ENCODE results near the gene OLFML2A. TPM values are rescaled to one million over a fixed set of nuclear protein-coding genes. Genes with fewer than 3 reads are reported as not detected.

The OLFML2A gene
- total RNA-seq, 6 donors from 2014 or later: 4.2 to 35.6 (median 12.2) TPM

DNA sequence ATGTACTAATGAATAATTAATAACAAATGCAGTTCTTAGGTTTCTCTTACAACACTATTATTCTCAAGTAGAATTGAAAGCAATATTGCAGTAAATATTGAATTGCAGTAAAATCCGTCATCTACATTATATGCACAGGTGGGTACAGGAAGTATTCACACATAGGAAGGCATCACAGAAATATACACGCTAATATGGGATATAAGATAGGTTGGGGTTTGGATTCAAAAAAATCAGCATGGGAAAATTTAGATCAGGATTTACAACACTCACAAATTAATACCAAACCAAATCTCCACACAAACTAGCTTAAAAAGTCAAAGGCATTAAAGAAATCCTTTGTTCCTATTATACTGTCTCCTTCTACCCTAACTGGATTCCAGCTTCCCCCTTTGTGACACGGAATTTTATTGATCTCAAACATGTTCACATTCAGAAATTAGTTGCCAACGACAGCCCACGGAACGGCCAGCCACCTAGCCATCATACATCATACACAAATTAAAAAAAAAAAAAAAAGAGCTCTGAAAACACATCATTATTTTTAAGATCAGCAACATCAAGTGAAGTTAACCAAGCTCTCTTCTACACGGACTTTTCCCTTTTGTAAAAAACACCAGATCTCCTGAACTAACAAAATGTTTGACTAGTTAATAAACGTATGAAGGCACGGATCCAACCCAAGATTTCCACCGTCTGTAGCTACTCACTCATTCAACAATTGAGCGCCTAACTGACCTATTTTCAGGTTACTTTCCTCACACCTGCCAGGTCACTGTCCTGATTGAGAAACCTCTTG, 8.0 kb upstream of the OLFML2A start:
- WGBS, 2 donors: 26 to 28% methylated on average over 11 of the region's 11 CpGs
- Histone ChIP-seq H3K36me3 (no peaks in the 10 kb centered on the region), H3K4me1 (peaks cover 18 to 35% (median 22%) of the 10 kb centered on the region in 4 donors), H3K9me3 (no peaks in the 10 kb centered on the region), H3K27ac (peak overlapping the region; percentile 12 to 87 (median 76)), H3K4me3 (peak overlapping the region in 3 of 4 donors; percentile 91 to 97 (median 93)), H3K27me3 (peaks cover 0 to 5% (median 2%) of the 10 kb centered on the region in 4 donors)
- no peak for DNase-seq
- no peak for ATAC-seq (ENCODE audit: low FRiP score in 2 of 2)
- TF ChIP-seq EP300 (IDR thresholded peaks at IDR 0.05) (no peak), POLR2AphosphoS5 (IDR thresholded peaks at IDR 0.05) (no peak)
- TF ChIP-seq, protein P1, sequence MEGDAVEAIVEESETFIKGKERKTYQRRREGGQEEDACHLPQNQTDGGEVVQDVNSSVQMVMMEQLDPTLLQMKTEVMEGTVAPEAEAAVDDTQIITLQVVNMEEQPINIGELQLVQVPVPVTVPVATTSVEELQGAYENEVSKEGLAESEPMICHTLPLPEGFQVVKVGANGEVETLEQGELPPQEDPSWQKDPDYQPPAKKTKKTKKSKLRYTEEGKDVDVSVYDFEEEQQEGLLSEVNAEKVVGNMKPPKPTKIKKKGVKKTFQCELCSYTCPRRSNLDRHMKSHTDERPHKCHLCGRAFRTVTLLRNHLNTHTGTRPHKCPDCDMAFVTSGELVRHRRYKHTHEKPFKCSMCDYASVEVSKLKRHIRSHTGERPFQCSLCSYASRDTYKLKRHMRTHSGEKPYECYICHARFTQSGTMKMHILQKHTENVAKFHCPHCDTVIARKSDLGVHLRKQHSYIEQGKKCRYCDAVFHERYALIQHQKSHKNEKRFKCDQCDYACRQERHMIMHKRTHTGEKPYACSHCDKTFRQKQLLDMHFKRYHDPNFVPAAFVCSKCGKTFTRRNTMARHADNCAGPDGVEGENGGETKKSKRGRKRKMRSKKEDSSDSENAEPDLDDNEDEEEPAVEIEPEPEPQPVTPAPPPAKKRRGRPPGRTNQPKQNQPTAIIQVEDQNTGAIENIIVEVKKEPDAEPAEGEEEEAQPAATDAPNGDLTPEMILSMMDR (IDR thresholded peaks at IDR 0.05): no peak

DNA sequence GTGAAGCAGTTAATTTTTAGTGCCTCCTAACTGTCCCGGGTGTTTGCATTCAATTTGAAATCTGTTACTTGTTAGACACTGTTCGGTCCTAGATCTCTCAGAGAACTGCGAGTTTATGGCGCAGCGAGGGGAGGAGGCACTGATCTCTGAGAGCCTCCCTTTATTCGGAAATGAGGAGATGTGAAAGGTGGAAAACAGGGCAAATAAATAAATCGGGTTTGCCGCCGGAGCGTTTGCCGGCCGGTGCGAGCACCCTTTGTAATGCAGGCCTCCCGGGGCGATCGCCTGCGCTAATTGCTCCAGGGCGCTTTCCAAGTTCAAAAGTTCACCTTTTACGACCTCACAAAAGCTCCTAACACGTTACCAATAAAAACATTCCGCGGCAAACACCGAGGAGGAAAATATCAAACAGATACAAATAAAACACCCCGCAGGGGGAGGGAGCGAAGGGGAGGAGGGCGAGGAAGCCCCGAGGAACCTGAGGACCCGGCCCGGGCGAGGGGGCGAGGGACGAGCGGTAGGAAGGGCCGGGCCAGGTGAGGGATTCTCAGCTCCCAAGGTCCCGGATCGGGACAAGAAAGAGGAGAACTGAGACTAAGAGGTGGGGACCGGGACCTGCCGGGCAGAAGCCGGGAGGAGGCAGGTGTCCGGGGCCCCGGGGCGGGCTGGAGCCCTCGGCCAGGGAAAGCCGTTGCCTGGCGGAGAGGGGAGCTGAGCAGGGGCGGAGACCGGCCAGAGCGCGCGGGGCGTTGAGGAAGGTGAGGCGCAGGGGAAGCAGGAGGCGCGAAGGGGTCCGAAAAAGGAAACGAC, 7.2 kb upstream of the OLFML2A start:
- H3K9me3 ChIP-seq: no peaks in the 10 kb centered on the region
- H3K27me3 ChIP-seq: peaks cover 0 to 5% (median 2%) of the 10 kb centered on the region in 4 donors
- no peaks in the 10 kb centered on the region for H3K36me3 ChIP-seq
- DNase-seq (peak; percentile 49 to 89), ATAC-seq (ENCODE audit: low FRiP score in 2 of 2) (no peak)
- peak overlapping the region; percentile 67 to 97 (median 92) for H3K4me3 ChIP-seq
- TF ChIP-seq POLR2A (IDR thresholded peaks at IDR 0.05) (no peak), EP300 (IDR thresholded peaks at IDR 0.05) (no peak), POLR2AphosphoS5 (IDR thresholded peaks at IDR 0.05) (no peak)
- TF ChIP-seq, protein P1 (IDR thresholded peaks at IDR 0.05): no peak
- peaks cover 21 to 39% (median 23%) of the 10 kb centered on the region in 4 donors for H3K4me1 ChIP-seq
- 4 to 5% methylated on average over 56 of the region's 56 CpGs for WGBS, 2 donors
- peak overlapping the region; percentile 39 to 87 (median 76) for H3K27ac ChIP-seq

DNA sequence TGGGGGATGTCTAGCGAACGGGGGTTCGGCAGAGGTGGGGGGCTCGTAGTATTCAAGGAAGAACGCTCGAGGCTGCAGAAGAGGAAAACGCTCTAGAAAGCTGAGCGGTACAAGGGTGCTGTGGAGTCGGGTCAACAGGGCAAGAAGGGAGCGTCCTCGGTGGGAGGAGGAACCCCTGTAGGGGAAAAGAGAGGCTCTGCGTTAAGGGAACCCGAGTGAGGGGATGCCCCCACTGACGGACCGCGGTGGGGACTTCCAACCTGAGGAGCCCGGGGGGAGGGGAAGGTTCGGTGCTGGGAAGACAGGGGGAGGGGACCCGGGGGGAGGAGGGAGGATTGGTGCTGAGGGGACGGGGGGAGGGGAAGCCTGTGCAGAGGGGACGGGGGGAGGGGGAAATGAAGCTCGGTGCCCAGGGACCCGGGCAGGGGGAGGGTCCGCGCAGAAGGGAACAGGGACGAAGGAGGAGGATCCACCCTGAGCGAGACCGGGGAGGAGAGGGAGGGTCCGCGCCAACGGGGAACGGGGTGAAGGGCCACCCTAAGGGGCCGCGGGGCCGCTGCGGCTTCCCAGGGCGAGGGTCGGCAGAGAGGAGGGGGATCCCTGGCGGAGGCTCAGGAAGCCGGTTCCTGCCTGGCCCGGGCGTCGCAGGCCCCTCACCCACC, 6.4 kb upstream of the OLFML2A start:
- H3K27me3 ChIP-seq: peaks cover 0 to 5% (median 2%) of the 10 kb centered on the region in 4 donors
- peak overlapping the region; percentile 67 to 97 (median 92) for H3K4me3 ChIP-seq
- TF ChIP-seq, protein P1 (IDR thresholded peaks at IDR 0.05): no peak
- TF ChIP-seq POLR2AphosphoS5 (IDR thresholded peaks at IDR 0.05) (no peak), EP300 (IDR thresholded peaks at IDR 0.05) (no peak), POLR2A (IDR thresholded peaks at IDR 0.05) (no peak)
- H3K27ac ChIP-seq: peak overlapping the region; percentile 39 to 87 (median 76)
- peaks cover 21 to 43% (median 26%) of the 10 kb centered on the region in 4 donors for H3K4me1 ChIP-seq
- H3K36me3 ChIP-seq: no peaks in the 10 kb centered on the region
- DNase-seq (peak in 1 of 2 donors; percentile 66), ATAC-seq (ENCODE audit: low FRiP score in 2 of 2) (no peak)
- WGBS, 2 donors: 2% methylated on average over 35 to 39 of the region's 43 CpGs
- no peaks in the 10 kb centered on the region for H3K9me3 ChIP-seq

DNA sequence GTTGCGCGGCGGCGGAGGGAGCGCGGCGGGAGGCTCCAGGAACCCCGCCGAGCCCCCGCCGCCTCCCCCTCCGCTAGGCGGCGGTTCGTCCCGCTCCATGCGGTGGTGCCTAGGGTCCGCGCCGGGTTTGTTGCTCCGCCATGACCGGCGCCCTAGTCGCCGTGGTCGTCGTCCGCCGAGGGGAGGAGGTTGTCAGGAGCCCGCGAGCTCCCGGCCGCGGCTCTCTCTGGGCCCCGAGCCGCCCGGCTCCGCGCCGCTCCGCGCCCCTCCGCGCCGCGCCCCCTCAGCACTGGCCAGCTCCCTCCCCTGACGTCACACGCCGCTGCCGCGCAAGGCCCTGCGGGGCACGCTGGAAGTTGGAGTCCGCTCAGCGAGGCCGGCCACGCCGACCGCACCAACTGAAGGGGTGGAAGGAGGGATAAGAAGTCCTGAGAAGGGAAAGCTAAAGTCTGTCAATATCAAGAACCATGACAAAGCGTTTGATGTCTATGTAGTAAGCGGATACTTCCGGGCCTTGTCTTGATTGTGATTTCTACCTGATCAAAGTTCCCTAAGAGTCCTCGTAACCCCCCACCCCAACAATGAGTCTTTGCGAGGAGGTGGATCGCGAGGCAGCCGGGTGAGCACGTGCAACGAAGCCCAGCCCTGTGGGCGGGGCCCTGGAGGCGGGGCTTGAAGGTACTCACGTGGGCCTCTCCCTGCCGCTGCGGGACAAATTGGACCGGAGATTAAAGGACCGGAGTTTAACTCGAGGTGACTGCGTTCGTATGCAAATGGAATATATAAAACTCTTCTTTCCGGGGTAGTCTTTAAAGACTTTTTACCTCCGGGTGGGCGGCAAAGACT, 5.7 kb upstream of the OLFML2A start, which contains the start of gene NR6A1:
Gene NR6A1, minus strand, starts transcription at position 291 of the 846 bp plus-strand sequence.
- peak within 1 kb of the TSS; percentile 39 to 87 (median 76) for H3K27ac ChIP-seq
- H3K9me3 ChIP-seq: no peaks in the 10 kb centered on the region
- H3K4me1 ChIP-seq: peaks cover 23 to 44% (median 28%) of the 10 kb centered on the region in 4 donors
- H3K4me3 ChIP-seq: peak within 1 kb of the TSS; percentile 67 to 97 (median 92)
- TF ChIP-seq EP300 (IDR thresholded peaks at IDR 0.05) (no peak), POLR2AphosphoS5 (IDR thresholded peaks at IDR 0.05) (peak; percentile 71 to 73), POLR2A (IDR thresholded peaks at IDR 0.05) (peak in 2 of 4 donors; percentile 22 to 75)
- TF ChIP-seq, protein P1 (IDR thresholded peaks at IDR 0.05): peak in 5 of 6 experiments; percentile 16 to 62 (median 40)
- peak; percentile 96 to 99 for DNase-seq
- no peaks in the 10 kb centered on the region for H3K36me3 ChIP-seq
- 0% methylated on average over 29 to 30 of the region's 82 CpGs for WGBS, 2 donors
- peaks cover 0 to 5% (median 2%) of the 10 kb centered on the region in 4 donors for H3K27me3 ChIP-seq
- peak; percentile 97 for ATAC-seq (ENCODE audit: low FRiP score in 2 of 2)

Measured in upper lobe of left lung (tissue), 6 donors.